ENCODE results near the gene MOB3B.
"Not testable (repeated sequence)": the region's sequence is repeated elsewhere in the genome, so short reads cannot be mapped to it uniquely, and the experiment has no call there.

MOB3B gene

GRCh38 chr9:27442464-27442863 lies 87.2 kb downstream of the MOB3B start:
- no peak for DNase-seq

- no peak for DNase-seq
Observed at GRCh38 chr9:27441741-27442070, 87.9 kb downstream of the MOB3B start.

- no peak for DNase-seq
Observed at GRCh38 chr9:27440888-27441740, 88.5 kb downstream of the MOB3B start.

- no peak for DNase-seq
Observed at GRCh38 chr9:27438522-27438921, 91.1 kb downstream of the MOB3B start.

- no peak for DNase-seq
Observed at GRCh38 chr9:27437652-27438373, 91.8 kb downstream of the MOB3B start.

GRCh38 chr9:27436234-27436633 lies 93.4 kb downstream of the MOB3B start:
- no peak for DNase-seq

GRCh38 chr9:27433631-27434325 lies 95.8 kb downstream of the MOB3B start:
- DNase-seq, result no peak

GRCh38 chr9:27432308-27432707 lies 97.3 kb downstream of the MOB3B start:
- DNase-seq, result no peak

GRCh38 chr9:27431543-27432147 lies 98.0 kb downstream of the MOB3B start:
- no peak for DNase-seq

GRCh38 chr9:27430750-27431535 lies 98.7 kb downstream of the MOB3B start:
- no peak for DNase-seq

GRCh38 chr9:27429917-27430316 lies 99.7 kb downstream of the MOB3B start:
- no peak for DNase-seq

- no peak for DNase-seq
Observed at GRCh38 chr9:27429436-27429835, 100.2 kb downstream of the MOB3B start.

GRCh38 chr9:27428551-27428950 lies 101.1 kb downstream of the MOB3B start:
- no peak for DNase-seq

- no peak for DNase-seq
Observed at GRCh38 chr9:27427272-27427643, 102.4 kb downstream of the MOB3B start.

- DNase-seq, result no peak
Observed at GRCh38 chr9:27426511-27427271, 102.9 kb downstream of the MOB3B start.

GRCh38 chr9:27425827-27426510 lies 103.6 kb downstream of the MOB3B start:
- DNase-seq, result no peak

- DNase-seq, result no peak
Observed at GRCh38 chr9:27423915-27424710, 105.5 kb downstream of the MOB3B start.

- no peak for DNase-seq
Observed at GRCh38 chr9:27422279-27422834, 107.3 kb downstream of the MOB3B start.

GRCh38 chr9:27421577-27421976 lies 108.0 kb downstream of the MOB3B start:
- DNase-seq, result no peak

GRCh38 chr9:27419558-27419957 lies 110.1 kb downstream of the MOB3B start:
- not testable (repeated sequence) for DNase-seq
